Astrocyte of the hippocampus (primary cell): Measurements from ENCODE around the gene RHPN2.
A peak's percentile ranks its signal among the peaks of the same experiment; 100 is the strongest.
"Not testable (repeated sequence)": the region's sequence is repeated elsewhere in the genome, so short reads cannot be mapped to it uniquely, and the experiment has no call there.

Experiments used
- DNase-seq: peaks from one replicate; pipeline ENCODE4 v3.0.0; 2011; ENCODE audit warnings: low read depth, low spot score

RHPN2 gene

GRCh38 chr19:33066543-33066942 is 1.9 kb upstream of the RHPN2 start:
- no peak for DNase-seq

- no peak for DNase-seq
Measured at GRCh38 chr19:33064458-33064791, 263 bp downstream of the RHPN2 start.

GRCh38 chr19:33063753-33064457 is 783 bp downstream of the RHPN2 start:
- peak; percentile 34 for DNase-seq

GRCh38 chr19:33063356-33063752 is 1.3 kb downstream of the RHPN2 start:
- peak; percentile 79 for DNase-seq

GRCh38 chr19:33062902-33063301 is 1.8 kb downstream of the RHPN2 start:
- DNase-seq, result no peak

GRCh38 chr19:33060586-33060985 is 4.1 kb downstream of the RHPN2 start:
- no peak for DNase-seq

- DNase-seq, result peak; percentile 23
Measured at GRCh38 chr19:33055718-33056117, 9.0 kb downstream of the RHPN2 start.

- no peak for DNase-seq
Measured at GRCh38 chr19:33054623-33055022, 10.1 kb downstream of the RHPN2 start.

- peak; percentile 42 for DNase-seq
Measured at GRCh38 chr19:33052352-33052972, 12.2 kb downstream of the RHPN2 start.

- no peak for DNase-seq
Measured at GRCh38 chr19:33050110-33050509, 14.6 kb downstream of the RHPN2 start.

GRCh38 chr19:33048806-33049676 is 15.6 kb downstream of the RHPN2 start:
- peak; percentile 83 for DNase-seq

- DNase-seq, result no peak
Measured at GRCh38 chr19:33047422-33047821, 17.3 kb downstream of the RHPN2 start.

- not testable (repeated sequence) for DNase-seq
Measured at GRCh38 chr19:33041828-33042160, 22.9 kb downstream of the RHPN2 start.

- DNase-seq, result peak; percentile 85
Measured at GRCh38 chr19:33040994-33041827, 23.5 kb downstream of the RHPN2 start.

- DNase-seq, result no peak
Measured at GRCh38 chr19:33039815-33040214, 24.9 kb downstream of the RHPN2 start.

GRCh38 chr19:33039108-33039599 is 25.5 kb downstream of the RHPN2 start:
- no peak for DNase-seq

GRCh38 chr19:33037168-33038025 is 27.3 kb downstream of the RHPN2 start:
- not testable (repeated sequence) for DNase-seq

GRCh38 chr19:33036370-33037167 is 28.1 kb downstream of the RHPN2 start:
- DNase-seq, result not testable (repeated sequence)

- DNase-seq, result no peak
Measured at GRCh38 chr19:33035461-33035860, 29.2 kb downstream of the RHPN2 start.
